ENCODE results near the gene FABP2.
"Not testable (repeated sequence)": the region's sequence is repeated elsewhere in the genome, so short reads cannot be mapped to it uniquely, and the experiment has no call there.

- not testable (repeated sequence) for TF ChIP-seq CTCF, POLR2A (IDR thresholded peaks at IDR 0.05)
These were observed 48.5 kb upstream of the FABP2 start for GRCh38 chr4:119370392-119370791.

All from testis (tissue), 2 donors.